D721Med (cell line): Measurements from ENCODE around the gene EXOC6B.

Source experiments
- DNase-seq: peaks from one replicate; pipeline ENCODE4 v3.0.0; 2011; ENCODE audit warnings: low spot score; ENCODE audit not compliant: insufficient read length
- FAIRE-seq: peaks from 2 replicates; lab custom pipeline; 2011; peaks lifted over from hg19 to GRCh38; lab: Jason Lieb, UNC
- TF ChIP-seq, protein P1 (sequence below): IDR thresholded peaks from 2 replicates; pipeline ENCODE4 v1.5.1; 2012; ENCODE audit warnings: mild to moderate bottlenecking, control low read depth; ENCODE audit not compliant: insufficient read depth; ENCODE audit errors: missing control alignments

The EXOC6B gene

DNA sequence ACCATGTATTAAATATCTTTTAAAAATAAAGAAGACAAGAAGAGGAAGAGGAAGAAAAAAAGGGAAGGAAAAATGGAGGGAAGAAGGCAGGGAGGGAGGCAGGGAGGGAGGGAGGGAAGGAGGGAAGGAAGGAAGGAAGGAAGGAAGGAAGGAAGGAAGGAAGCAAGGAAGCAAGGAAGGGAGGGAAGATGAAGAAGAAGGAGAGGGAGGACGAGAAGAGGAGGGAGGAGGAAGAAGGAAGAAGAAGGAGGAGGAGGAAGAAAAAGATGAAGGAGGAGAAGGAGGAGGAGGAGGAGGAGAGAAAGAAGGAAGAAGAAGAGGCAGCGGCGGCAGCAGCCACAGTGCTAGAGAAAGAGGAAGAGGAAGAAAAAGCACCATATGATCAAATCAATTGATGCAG is 189.6 kb downstream of the EXOC6B start:
- TF ChIP-seq, protein P1, sequence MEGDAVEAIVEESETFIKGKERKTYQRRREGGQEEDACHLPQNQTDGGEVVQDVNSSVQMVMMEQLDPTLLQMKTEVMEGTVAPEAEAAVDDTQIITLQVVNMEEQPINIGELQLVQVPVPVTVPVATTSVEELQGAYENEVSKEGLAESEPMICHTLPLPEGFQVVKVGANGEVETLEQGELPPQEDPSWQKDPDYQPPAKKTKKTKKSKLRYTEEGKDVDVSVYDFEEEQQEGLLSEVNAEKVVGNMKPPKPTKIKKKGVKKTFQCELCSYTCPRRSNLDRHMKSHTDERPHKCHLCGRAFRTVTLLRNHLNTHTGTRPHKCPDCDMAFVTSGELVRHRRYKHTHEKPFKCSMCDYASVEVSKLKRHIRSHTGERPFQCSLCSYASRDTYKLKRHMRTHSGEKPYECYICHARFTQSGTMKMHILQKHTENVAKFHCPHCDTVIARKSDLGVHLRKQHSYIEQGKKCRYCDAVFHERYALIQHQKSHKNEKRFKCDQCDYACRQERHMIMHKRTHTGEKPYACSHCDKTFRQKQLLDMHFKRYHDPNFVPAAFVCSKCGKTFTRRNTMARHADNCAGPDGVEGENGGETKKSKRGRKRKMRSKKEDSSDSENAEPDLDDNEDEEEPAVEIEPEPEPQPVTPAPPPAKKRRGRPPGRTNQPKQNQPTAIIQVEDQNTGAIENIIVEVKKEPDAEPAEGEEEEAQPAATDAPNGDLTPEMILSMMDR = no peak
- DNase-seq (no peak), FAIRE-seq (no peak)

DNA sequence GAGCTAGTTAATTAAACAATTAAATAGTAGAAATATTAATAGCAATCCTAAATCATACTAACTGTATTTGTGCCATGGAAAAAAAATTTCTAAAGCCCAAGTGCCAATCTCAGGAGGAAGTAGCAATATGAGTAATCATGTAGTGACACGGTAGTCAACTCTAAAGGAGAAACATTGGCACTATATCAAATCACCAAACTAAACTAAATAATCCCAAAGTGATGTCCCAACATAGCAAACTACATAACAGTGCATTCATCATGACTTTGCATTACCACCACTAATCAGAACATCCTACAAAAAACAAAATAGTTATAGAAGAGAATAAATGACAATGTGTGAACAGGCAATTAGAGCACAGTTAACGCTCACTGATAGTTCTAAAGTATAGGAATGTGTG is 195.1 kb downstream of the EXOC6B start:
- TF ChIP-seq, protein P1 = no peak
- DNase-seq (no peak), FAIRE-seq (no peak)

DNA sequence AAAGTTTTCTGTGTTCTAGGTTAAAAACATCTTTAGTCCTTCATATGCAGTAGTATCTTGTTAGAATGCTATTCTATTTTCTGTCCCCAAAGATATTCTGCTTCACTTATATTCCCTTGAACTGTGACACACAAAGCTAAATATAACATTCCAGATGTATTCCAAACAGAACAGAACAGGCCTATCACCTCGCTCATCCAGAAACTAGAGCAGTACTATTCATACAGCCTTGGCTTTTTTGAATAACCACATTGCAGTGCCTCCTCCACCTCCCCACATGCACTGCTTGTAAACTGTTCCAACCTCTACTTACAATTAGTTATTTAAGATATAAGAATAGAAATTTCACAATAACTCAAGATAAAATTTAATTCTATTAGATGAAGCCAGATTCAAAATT is 196.8 kb downstream of the EXOC6B start:
- no peak for DNase-seq
- TF ChIP-seq, protein P1 = no peak
- FAIRE-seq = no peak

DNA sequence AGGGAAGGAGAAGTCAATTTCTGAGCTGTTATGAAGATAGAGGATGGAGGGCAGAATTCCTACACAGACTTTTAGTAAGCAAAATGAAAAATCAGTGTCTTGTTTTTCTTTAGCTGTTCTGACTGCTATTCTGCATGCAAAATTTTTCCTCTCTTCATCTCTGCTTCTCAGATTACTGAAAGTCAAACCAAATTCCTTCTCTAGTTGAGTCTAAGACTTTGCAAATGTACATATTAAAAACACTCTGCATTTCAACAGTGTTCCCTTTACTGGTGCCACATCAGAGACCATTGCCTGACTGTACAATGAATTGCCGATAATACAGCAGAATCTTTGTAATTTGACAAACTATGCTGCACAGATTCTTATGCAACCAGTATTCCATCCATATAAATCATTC is 198.8 kb downstream of the EXOC6B start:
- TF ChIP-seq, protein P1 = no peak
- FAIRE-seq = no peak
- no peak for DNase-seq

DNA sequence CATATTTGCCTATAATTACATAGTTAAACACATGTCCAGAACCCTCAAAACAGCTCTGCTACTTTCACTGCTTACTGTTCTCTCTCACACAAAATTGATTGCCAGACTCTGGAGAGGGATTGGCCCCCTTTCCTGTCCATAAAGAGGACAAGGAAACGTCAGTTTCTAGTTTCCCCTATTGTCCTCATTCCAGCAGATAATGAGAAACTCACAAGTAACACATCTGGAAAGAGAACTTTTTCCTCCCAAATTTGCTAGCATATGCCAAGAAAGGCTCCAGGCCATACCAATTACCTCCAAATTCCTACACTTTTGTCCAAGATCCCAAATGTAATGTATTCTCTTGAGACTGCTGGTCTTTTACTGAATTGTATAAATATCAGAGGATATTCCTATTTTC is 200.5 kb downstream of the EXOC6B start:
- DNase-seq = no peak
- no peak for FAIRE-seq
- TF ChIP-seq, protein P1 = no peak

DNA sequence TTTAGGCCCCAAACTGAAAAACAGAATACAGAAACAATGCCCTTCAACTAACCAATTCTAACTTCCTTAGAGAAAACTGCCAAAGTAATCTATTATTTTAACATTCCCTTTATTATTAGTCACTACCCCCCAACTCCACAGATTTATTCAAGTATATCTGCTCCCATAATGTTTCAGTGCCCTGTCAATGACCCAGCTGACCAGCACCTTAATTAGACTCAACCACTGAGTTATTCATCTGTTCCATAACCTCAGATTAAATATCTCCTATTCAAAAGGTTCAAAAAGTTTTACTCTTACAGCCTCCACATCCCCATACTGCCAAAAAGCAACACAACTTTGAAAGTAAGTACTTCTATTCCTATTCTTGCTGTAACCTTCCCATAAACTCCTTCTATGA is 202.4 kb downstream of the EXOC6B start:
- TF ChIP-seq, protein P1 = no peak
- FAIRE-seq = no peak
- no peak for DNase-seq

DNA sequence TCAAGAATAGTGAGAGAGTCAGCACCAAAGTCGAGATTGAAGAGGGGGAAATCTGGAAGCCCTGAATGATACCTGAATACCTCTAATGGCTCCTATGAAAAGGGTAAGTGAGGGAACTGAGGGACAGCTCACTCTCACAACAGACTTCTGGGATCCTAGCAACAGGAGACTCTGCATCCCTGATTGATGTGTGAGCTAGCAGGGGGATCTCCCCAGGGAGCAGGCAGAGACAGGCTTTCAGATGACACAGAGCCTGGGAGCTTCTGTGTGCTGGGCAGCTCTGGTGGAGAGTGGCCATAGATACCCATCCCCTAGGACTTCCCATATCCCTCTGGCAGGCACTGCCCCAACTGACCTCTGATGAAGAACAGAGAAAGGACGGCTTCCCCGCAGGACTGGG is 206.2 kb downstream of the EXOC6B start:
- no peak for DNase-seq
- FAIRE-seq = no peak
- TF ChIP-seq, protein P1 = no peak
